ENCODE results near the gene PRMT9. TPM values are rescaled to one million over a fixed set of nuclear protein-coding genes. Genes with fewer than 3 reads are reported as not detected.

The PRMT9 gene
- total and polyA plus RNA-seq, 2 of the 4 experiments (the other 2 are of a cell fraction) = 5.0 to 14.2 TPM

- no peak overlapping the region for H3K56ac ChIP-seq (ENCODE audit: extremely low read depth, insufficient read depth, low read length)
- H4K5ac ChIP-seq (ENCODE audit: low read depth, low read length) = no peak overlapping the region
- peaks cover 0 to 4% of the 10 kb centered on the region in 2 experiments; a peak in 1 of 4 replicates for H3K79me1 ChIP-seq (ENCODE audit: low read depth in 1 of 2, low read length in 2 of 2)
- H4K20me1 ChIP-seq (ENCODE audit: insufficient read depth, low read length) = no peaks in the 10 kb centered on the region
- no peak overlapping the region for H2BK20ac ChIP-seq (ENCODE audit: low read depth, low read length)
- no peak overlapping the region for H3K23ac ChIP-seq (ENCODE audit: low read depth, low read length)
- H3K9ac ChIP-seq (ENCODE audit: low read depth, low read length) = no peak overlapping the region
- POLR2A ChIA-PET (ENCODE audit: unreplicated experiment) = no interaction called here
- H3K9me3 ChIP-seq (ENCODE audit: control insufficient read depth, insufficient read depth, low read length) = no peaks in the 10 kb centered on the region
- H3K14ac ChIP-seq (replicated peaks; ENCODE audit: low read depth, low read length) = no peak overlapping the region
- dilution Hi-C loops (cut with HindIII; ENCODE audit: low sequenced_read_pairs, unreplicated experiment) (no loop called here), intact Hi-C loops (cut with micrococcal nuclease) (no loop called here), in situ Hi-C loops (cut with MboI; ENCODE audit: low sequenced_read_pairs) (loop anchor here (5.0 to 25.0 kb wide), 4 partner anchors 437 to 1257 kb away; no protein-coding TSS in a partner anchor)
- no peak overlapping the region for H2AFZ ChIP-seq (replicated peaks; ENCODE audit: low read length, poor library complexity)
- peaks cover 6% of the 10 kb centered on the region for H3K9me1 ChIP-seq (ENCODE audit: insufficient read depth, low read length)
- no peak overlapping the region for H3K4me3 ChIP-seq (ENCODE audit: insufficient read depth, low read depth, low read length)
- no peak overlapping the region for H3K4me2 ChIP-seq (ENCODE audit: low read depth, low read length)
- H3K18ac ChIP-seq (ENCODE audit: low read depth, low read length) = no peak overlapping the region
- TF ChIP-seq POLR2A (IDR thresholded peaks at IDR 0.05; ENCODE audit: low read depth, low read length) (no peak), BHLHE40 (IDR thresholded peaks at IDR 0.05; ENCODE audit: low read depth, low read length) (no peak), MAZ (IDR thresholded peaks at IDR 0.05; ENCODE audit: borderline replicate concordance, low read depth, low read length) (no peak), ELK1 (IDR thresholded peaks at IDR 0.05; ENCODE audit: borderline replicate concordance, low read depth, low read length) (no peak), FOS (IDR thresholded peaks at IDR 0.05; ENCODE audit: low read depth, low read length) (no peak), NFE2L2 (IDR thresholded peaks at IDR 0.05; ENCODE audit: low read depth, low read length) (no peak), CEBPB (IDR thresholded peaks at IDR 0.05; ENCODE audit: low read depth, low read length) (no peak), SMC3 (IDR thresholded peaks at IDR 0.05; ENCODE audit: low read depth, low read length) (no peak), RAD21 (IDR thresholded peaks at IDR 0.05; ENCODE audit: low read length) (no peak), MXI1 (IDR thresholded peaks at IDR 0.05; ENCODE audit: borderline replicate concordance, low read depth, low read length) (no peak)
- TF ChIP-seq, protein P1, sequence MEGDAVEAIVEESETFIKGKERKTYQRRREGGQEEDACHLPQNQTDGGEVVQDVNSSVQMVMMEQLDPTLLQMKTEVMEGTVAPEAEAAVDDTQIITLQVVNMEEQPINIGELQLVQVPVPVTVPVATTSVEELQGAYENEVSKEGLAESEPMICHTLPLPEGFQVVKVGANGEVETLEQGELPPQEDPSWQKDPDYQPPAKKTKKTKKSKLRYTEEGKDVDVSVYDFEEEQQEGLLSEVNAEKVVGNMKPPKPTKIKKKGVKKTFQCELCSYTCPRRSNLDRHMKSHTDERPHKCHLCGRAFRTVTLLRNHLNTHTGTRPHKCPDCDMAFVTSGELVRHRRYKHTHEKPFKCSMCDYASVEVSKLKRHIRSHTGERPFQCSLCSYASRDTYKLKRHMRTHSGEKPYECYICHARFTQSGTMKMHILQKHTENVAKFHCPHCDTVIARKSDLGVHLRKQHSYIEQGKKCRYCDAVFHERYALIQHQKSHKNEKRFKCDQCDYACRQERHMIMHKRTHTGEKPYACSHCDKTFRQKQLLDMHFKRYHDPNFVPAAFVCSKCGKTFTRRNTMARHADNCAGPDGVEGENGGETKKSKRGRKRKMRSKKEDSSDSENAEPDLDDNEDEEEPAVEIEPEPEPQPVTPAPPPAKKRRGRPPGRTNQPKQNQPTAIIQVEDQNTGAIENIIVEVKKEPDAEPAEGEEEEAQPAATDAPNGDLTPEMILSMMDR (conservative IDR thresholded peaks at IDR 0.05; ENCODE audit: low read depth, low read length) = no peak
- TF ChIP-seq, protein P2, sequence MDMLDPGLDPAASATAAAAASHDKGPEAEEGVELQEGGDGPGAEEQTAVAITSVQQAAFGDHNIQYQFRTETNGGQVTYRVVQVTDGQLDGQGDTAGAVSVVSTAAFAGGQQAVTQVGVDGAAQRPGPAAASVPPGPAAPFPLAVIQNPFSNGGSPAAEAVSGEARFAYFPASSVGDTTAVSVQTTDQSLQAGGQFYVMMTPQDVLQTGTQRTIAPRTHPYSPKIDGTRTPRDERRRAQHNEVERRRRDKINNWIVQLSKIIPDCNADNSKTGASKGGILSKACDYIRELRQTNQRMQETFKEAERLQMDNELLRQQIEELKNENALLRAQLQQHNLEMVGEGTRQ (IDR thresholded peaks at IDR 0.05; ENCODE audit: low read depth, low read length) = no peak
- H3K4me1 ChIP-seq (ENCODE audit: control insufficient read depth, insufficient read depth, low read length) = peaks cover 17% of the 10 kb centered on the region
- H2AK9ac ChIP-seq (replicated peaks; ENCODE audit: low read depth, low read length, poor library complexity) = no peak overlapping the region
- H2BK5ac ChIP-seq (ENCODE audit: low read depth, low read length, poor library complexity, severe bottlenecking) = no peak overlapping the region
- no TSS peak for BruUV-seq (replicated peaks)
- H3K4ac ChIP-seq (ENCODE audit: low read depth, low read length) = no peak overlapping the region
- H4K91ac ChIP-seq (ENCODE audit: insufficient read depth, low read depth, low read length) = 0 out of 2 replicates have a peak overlapping the region, but pooled peaks have one; percentile 23
- no peak overlapping the region for H2AK5ac ChIP-seq (ENCODE audit: low read depth, low read length)
- WGBS, 2 experiments (ENCODE audit: extremely low coverage in 2 of 2, insufficient read length in 1 of 2) = 100% methylated on average over 1 of the region's 2 CpGs; no CpG with 5 or more reads in 1 of the 2 experiments
- CTCF ChIA-PET = interaction anchor here (1.2 kb wide), 1 partner anchor 272 kb away, joined by 5 read pairs; no protein-coding TSS in a partner anchor
- H4K8ac ChIP-seq (ENCODE audit: low read depth in 2 of 2, low read length in 2 of 2) = no peak overlapping the region
- no peak overlapping the region for H3K27ac ChIP-seq (ENCODE audit: insufficient read depth, low read length)
- no peak overlapping the region for H2BK120ac ChIP-seq (ENCODE audit: low read depth, low read length)
- no peaks in the 10 kb centered on the region for H3K36me3 ChIP-seq (ENCODE audit: control insufficient read depth, insufficient read depth, low read length)
- DNase-seq (no peak), ATAC-seq (ENCODE audit: low read depth) (no peak)
- no peak overlapping the region for H2BK15ac ChIP-seq (ENCODE audit: low read depth, low read length)
- no peaks in the 10 kb centered on the region for H3K27me3 ChIP-seq (ENCODE audit: control insufficient read depth, insufficient read depth, low read length)
Measured at GRCh38 chr4:147594578-147594977, 89.4 kb downstream of the PRMT9 start.

Data from IMR-90 (cell line).